Gastrocnemius medialis (tissue), 4 donors: Measurements from ENCODE around the gene ABLIM3.

ENCODE experiments used
- POLR2A ChIP-seq, 2 donors: fragments of 450-650 bp; IDR thresholded peaks; one replicate each; pipeline ENCODE4 v1.6.1; 2017; ENCODE audit warnings: antibody characterized with exemption in 2 of 2, mild to moderate bottlenecking in 2 of 2, moderate library complexity in 2 of 2
- TF ChIP-seq, protein P1 (sequence below), 5 experiments: fragments of 450-650 bp in 3 of 5; fragments of 200-600 bp in 2 of 5; sonication (generic) in 2 of 5; IDR thresholded peaks in 4 of 5; conservative IDR thresholded peaks in 1 of 5; 1 replicate in 4 of 5; 2 replicates in 1 of 5; pipeline ENCODE4 v1.5.1; 2016 to 2019; ENCODE audit warnings: antibody characterized with exemption in 5 of 5, mild to moderate bottlenecking in 3 of 5, moderate library complexity in 3 of 5

DNA sequence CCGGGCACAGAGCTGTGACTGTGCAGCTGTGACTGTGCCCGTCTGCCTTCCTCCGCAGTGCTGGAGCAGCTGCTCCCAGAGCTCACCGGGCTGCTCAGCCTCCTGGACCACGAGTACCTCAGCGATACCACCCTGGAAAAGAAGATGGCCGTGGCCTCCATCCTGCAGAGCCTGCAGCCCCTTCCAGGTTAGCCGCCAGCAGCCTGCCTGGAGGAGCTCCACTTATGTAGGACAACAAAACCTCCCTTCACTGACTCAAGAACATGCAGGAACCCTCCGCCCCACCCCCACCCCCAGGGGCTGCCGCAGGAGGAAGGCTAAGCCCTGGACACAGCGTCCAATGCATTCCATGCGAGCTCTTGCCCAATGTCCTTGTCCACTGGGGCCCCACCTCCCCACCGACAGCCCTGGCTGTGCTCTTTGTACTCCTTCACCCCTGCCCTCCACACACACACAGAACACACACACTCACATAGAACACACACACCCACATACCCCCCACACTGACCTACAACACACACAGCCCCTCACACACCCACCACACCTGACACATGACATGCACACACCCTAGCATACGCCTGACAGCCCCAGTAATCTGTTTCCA lies 158.3 kb downstream of the ABLIM3 start:
- TF ChIP-seq, protein P1, sequence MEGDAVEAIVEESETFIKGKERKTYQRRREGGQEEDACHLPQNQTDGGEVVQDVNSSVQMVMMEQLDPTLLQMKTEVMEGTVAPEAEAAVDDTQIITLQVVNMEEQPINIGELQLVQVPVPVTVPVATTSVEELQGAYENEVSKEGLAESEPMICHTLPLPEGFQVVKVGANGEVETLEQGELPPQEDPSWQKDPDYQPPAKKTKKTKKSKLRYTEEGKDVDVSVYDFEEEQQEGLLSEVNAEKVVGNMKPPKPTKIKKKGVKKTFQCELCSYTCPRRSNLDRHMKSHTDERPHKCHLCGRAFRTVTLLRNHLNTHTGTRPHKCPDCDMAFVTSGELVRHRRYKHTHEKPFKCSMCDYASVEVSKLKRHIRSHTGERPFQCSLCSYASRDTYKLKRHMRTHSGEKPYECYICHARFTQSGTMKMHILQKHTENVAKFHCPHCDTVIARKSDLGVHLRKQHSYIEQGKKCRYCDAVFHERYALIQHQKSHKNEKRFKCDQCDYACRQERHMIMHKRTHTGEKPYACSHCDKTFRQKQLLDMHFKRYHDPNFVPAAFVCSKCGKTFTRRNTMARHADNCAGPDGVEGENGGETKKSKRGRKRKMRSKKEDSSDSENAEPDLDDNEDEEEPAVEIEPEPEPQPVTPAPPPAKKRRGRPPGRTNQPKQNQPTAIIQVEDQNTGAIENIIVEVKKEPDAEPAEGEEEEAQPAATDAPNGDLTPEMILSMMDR (IDR thresholded peaks at IDR 0.05 in 4 of 5, conservative IDR thresholded peaks at IDR 0.05 in 1 of 5), result no peak
- TF ChIP-seq POLR2A (IDR thresholded peaks at IDR 0.05), result no peak
